Sigmoid colon (tissue), 4 donors: ENCODE results near the gene ZBTB47.

Experiments used
- CTCF ChIP-seq, 4 experiments: fragments of 450-650 bp in 3 of 4; fragments of 200-600 bp in 1 of 4; IDR thresholded peaks; one replicate each; pipeline ENCODE4 v1.5.1; 2016 to 2019; ENCODE audit warnings: antibody characterized with exemption in 4 of 4, mild to moderate bottlenecking in 3 of 4, moderate library complexity in 2 of 4
- EP300 ChIP-seq, 4 donors: sonication (generic); formaldehyde crosslinking; IDR thresholded peaks; one replicate each; pipeline ENCODE4 v1.6.1; 2017; ENCODE audit warnings: antibody characterized with exemption in 4 of 4
- POLR2A ChIP-seq, 2 donors: fragments of 450-650 bp; IDR thresholded peaks; one replicate each; pipeline ENCODE4 v1.6.1; 2016; ENCODE audit warnings: antibody characterized with exemption in 2 of 2, mild to moderate bottlenecking in 2 of 2, moderate library complexity in 2 of 2
- POLR2AphosphoS5 ChIP-seq, 4 donors: sonication (generic); formaldehyde crosslinking; IDR thresholded peaks; one replicate each; pipeline ENCODE4 v1.6.1; 2017; ENCODE audit warnings: antibody characterized with exemption in 4 of 4

GRCh38 chr3:42658771-42659390 lies 5.4 kb downstream of the ZBTB47 start:
- no peak for TF ChIP-seq POLR2A (IDR thresholded peaks at IDR 0.05)
- TF ChIP-seq CTCF (IDR thresholded peaks at IDR 0.05): no peak
- TF ChIP-seq POLR2AphosphoS5 (IDR thresholded peaks at IDR 0.05): no peak
- no peak for TF ChIP-seq EP300 (IDR thresholded peaks at IDR 0.05)
